CD4-positive, alpha-beta T cell treated with Interleukin-1 beta for 1 hour (primary cell): ENCODE measurements around the gene ALKAL2.
A peak's percentile ranks its signal among the peaks of the same experiment; 100 is the strongest.

Experiments used
- DNase-seq, 2 donors: peaks; one replicate each; pipeline ENCODE4 v3.0.0-alpha.2; 2020 to 2022

Gene ALKAL2

DNA sequence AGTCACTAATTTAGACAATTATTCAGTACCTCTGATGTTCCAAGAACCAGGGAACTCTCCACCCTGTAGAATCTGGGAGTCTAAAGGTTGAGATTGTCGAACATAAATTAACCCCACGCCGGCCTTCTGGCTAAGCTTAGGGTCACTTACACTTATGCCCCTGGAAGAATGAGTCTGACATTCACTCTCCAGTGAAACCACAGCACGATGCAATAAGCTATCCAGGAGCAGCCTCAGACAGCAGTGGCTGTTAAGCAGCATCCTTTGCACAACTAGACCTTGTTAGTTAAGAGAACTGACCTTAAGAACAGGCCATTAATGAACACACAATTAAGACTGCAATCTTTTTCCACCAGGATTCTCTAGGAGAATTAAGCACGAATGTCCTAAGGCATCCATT, 49.0 kb downstream of the ALKAL2 start:
- no peak for DNase-seq

DNA sequence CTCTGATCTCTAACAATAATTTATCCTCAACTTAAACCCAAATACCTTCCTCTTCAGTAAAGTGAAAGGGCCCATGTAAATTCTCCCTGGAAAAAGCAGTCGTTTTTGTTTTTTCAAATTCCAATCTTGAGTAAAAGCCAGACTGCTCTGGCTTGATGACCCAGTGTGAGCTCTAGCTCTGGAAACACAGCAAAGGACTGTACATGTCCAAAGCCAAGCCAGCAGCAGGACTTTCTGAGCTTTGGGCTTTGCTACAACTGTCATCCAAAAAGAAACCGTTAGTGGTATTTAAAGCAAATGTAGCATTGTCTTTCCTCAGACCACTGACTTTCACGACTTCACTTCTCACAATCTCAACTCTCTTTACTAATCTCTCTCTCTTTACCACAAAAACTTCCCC, 49.5 kb downstream of the ALKAL2 start:
- no peak for DNase-seq

DNA sequence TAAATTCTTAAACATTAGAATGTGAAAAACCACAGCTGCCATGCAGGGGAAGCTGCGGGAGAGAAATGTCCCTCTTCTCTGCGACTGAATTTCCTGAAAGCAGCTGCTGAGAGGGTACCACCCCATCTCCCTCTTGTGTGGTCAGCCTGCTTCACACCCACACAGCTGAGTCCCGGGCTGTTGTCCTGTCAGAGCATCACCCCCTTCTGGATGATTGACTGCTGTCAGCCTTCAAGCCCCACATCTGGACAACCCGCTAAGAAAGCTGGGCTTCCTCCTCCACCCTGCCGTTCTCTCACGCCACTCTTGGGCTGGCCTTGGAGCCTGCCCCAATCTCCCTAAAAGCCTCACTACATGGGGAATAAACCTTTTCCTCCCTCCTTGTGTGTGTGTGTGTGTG, 50.0 kb downstream of the ALKAL2 start:
- DNase-seq = peak; percentile 10 to 16

DNA sequence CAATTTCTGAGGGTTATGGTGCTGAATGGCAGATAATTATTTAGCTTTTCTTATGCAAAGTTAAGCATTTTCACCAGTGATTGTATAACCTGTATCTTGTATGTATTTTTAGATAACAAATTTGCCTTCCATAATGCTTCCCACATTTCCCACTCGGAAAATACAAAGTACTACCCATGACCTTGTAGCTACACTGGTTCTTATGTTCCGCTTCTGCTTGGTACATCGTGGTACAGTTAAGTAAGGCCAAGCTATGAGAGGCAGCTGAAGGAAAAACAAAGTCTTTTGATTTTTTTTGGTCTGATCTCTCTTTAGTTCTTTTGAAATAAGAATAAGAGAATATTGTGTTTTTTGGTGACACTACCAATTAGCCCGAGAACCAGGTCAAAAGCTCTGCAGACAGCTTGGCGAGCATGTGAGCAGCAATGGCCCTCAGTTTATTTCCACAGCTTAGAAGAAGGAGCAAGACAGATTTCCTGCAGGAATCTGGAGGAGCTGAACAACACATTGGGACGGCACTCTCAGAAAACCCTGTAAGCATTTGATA, 50.8 kb downstream of the ALKAL2 start:
- no peak for DNase-seq

DNA sequence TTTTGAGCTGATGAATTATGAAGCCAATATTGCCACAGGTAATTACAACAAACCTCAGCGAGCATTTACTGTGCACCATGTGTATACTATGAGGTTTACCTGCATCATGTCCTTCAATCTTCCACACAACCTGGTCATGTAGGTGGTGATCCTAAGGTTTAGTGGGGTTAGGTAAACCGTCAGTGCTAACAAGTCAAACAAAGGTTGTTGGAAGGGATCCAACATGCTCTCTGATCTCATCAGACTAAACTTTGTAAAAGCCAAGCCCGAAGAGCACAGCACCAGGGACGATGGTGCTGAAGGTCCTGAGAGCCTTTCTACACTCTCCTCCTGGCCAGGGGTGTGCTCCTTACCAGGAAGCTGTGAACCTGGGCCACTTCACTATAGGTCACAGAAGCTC, 53.5 kb downstream of the ALKAL2 start:
- no peak for DNase-seq

DNA sequence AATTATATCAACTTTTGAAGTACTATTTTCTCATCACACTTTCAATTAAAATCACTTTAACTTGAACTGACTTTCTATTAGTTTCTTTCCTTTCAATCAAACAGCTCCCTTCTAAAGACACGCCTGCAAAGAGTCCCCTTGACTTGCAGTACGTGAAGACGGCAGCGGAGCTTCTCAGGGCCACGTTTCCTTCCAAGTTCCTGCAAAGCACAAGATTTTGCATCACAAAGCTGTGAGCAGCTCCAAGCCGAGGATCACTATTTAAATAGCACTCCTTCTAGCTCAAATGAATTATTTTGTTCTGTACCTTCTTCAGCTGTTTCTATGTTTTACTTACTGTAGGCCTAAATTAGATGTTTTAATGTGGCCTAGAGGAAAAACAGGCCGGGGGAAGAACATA, 54.9 kb downstream of the ALKAL2 start:
- no peak for DNase-seq

DNA sequence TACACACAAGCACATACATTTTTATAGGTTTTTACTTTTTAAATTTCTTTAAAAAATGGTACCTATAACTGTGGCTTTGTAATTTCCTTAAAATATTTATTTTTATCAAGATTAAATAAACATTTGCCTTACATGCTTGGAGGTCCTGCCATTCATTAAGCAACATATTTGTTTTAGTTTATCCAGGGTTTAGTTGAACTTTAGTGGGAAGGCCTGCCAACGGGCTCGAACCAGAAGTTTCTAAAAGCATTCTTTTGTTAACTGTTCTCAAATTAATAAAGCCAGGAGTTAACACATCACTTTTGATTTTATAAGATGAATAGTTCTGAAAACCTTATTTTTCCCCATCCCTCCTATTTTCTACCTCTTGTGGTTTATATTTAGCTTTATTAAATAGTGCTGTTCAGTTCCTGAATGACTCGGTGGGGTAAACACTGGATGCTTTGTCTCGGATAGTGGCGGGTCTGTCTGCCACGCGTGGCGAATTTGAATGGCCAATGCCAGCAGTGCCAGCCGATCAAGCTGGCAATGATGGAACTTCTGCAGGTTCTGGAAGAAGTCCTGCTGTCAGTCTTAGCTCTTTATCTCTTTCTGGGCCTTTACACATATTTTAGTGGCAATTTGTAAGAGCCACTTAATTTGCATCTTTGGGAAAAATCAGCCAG, 56.2 kb downstream of the ALKAL2 start:
- no peak for DNase-seq
